IMR-90 (cell line): ENCODE results near the gene ASTL. TPM values are rescaled to one million over a fixed set of nuclear protein-coding genes. Genes with fewer than 3 reads are reported as not detected.

Experiments used
- ATAC-seq: fragments of 200-7000 bp; cut with Tn5 transposase; 2 replicates; pipeline ENCODE4 v1.9.1; 2020; ENCODE audit warnings: low read depth, mild to moderate bottlenecking, moderate library complexity
- BruUV-seq: library from RNA; stranded (reverse); fragments of 400-500 nt; replicated peaks from 2 replicates; lab custom pipeline; 2021; lab: Mats Ljungman, UMichigan
- CTCF ChIA-PET: fragments of 300-600 bp; formaldehyde crosslinking; extraction: SDS; loops from one replicate; lab custom pipeline; 2021; ENCODE audit warnings: antibody characterized with exemption; lab: Yijun Ruan, JAX
- POLR2A ChIA-PET: fragments of 300-600 bp; sonication (Branson Sonifier 250); formaldehyde crosslinking; loops from one replicate; lab custom pipeline; 2022; ENCODE audit warnings: antibody characterized with exemption; ENCODE audit not compliant: unreplicated experiment; lab: Charles Lee
- DNase-seq: peaks from one replicate; pipeline ENCODE4 v3.0.0; 2013
- H2AFZ ChIP-seq: replicated peaks from 2 replicates; pipeline ENCODE3; 2013; ENCODE audit warnings: low read length, mild to moderate bottlenecking; ENCODE audit not compliant: poor library complexity
- H2AK5ac ChIP-seq: 2 replicates; pipeline ENCODE4 v1.6.1; 2013; ENCODE audit warnings: low read depth, low read length, inconsistent platforms
- H2AK9ac ChIP-seq: replicated peaks from 2 replicates; pipeline ENCODE3; 2013; ENCODE audit warnings: mild to moderate bottlenecking, low read depth, low read length, moderate library complexity; ENCODE audit not compliant: poor library complexity
- H2BK120ac ChIP-seq: 2 replicates; pipeline ENCODE4 v1.6.1; 2013; ENCODE audit warnings: low read depth, low read length, inconsistent platforms
- H2BK15ac ChIP-seq: 3 replicates; pipeline ENCODE4 v1.6.1; 2013; ENCODE audit warnings: low read depth, low read length, inconsistent platforms
- H2BK20ac ChIP-seq: 2 replicates; pipeline ENCODE4 v1.6.1; 2013; ENCODE audit warnings: low read depth, mild to moderate bottlenecking, inconsistent platforms, low read length, moderate library complexity
- H2BK5ac ChIP-seq: 2 replicates; pipeline ENCODE4 v1.6.1; 2013; ENCODE audit warnings: mild to moderate bottlenecking, low read depth, low read length, inconsistent platforms; ENCODE audit not compliant: poor library complexity, severe bottlenecking
- H3K14ac ChIP-seq: replicated peaks from 2 replicates; pipeline ENCODE4 v1.6.1; 2013; ENCODE audit warnings: low read depth, low read length, inconsistent platforms
- H3K18ac ChIP-seq: 2 replicates; pipeline ENCODE4 v1.6.1; 2013; ENCODE audit warnings: low read depth, low read length, control low read depth
- H3K23ac ChIP-seq: 2 replicates; pipeline ENCODE4 v1.6.1; 2013; ENCODE audit warnings: low read depth, low read length, inconsistent platforms
- H3K27ac ChIP-seq: 2 replicates; pipeline ENCODE4 v1.5.1; 2013; ENCODE audit warnings: mild to moderate bottlenecking, control low read depth, low read length; ENCODE audit not compliant: insufficient read depth
- H3K27me3 ChIP-seq: 2 replicates; pipeline ENCODE4 v1.6.1; 2013; ENCODE audit warnings: low read length; ENCODE audit not compliant: control insufficient read depth, insufficient read depth
- H3K36me3 ChIP-seq: 2 replicates; pipeline ENCODE4 v1.6.1; 2013; ENCODE audit warnings: low read length, mixed read lengths; ENCODE audit not compliant: control insufficient read depth, insufficient read depth
- H3K4ac ChIP-seq: 2 replicates; pipeline ENCODE4 v1.6.1; 2013; ENCODE audit warnings: low read depth, low read length, inconsistent platforms
- H3K4me1 ChIP-seq: 2 replicates; pipeline ENCODE4 v1.6.1; 2013; ENCODE audit warnings: low read length, mixed read lengths; ENCODE audit not compliant: control insufficient read depth, insufficient read depth
- H3K4me2 ChIP-seq: 2 replicates; pipeline ENCODE4 v1.6.1; 2013; ENCODE audit warnings: low read depth, mild to moderate bottlenecking, control low read depth, low read length, moderate library complexity
- H3K4me3 ChIP-seq: 2 replicates; pipeline ENCODE4 v1.5.1; 2013; ENCODE audit warnings: low read depth, mild to moderate bottlenecking, control low read depth, low read length, moderate library complexity; ENCODE audit not compliant: insufficient read depth
- H3K56ac ChIP-seq: 2 replicates; pipeline ENCODE4 v1.6.1; 2013; ENCODE audit warnings: low read length, inconsistent platforms; ENCODE audit not compliant: insufficient read depth; ENCODE audit errors: extremely low read depth
- H3K79me1 ChIP-seq, 2 experiments: 2 replicates each; pipeline ENCODE4 v1.6.1; 2013; ENCODE audit warnings: low read length in 2 of 2, inconsistent platforms in 1 of 2, low read depth in 1 of 2
- H3K9ac ChIP-seq: 2 replicates; pipeline ENCODE4 v1.6.1; 2013; ENCODE audit warnings: low read depth, low read length, control low read depth
- H3K9me1 ChIP-seq: 2 replicates; pipeline ENCODE4 v1.6.1; 2013; ENCODE audit warnings: low read length, inconsistent platforms; ENCODE audit not compliant: insufficient read depth
- H3K9me3 ChIP-seq: 2 replicates; pipeline ENCODE4 v1.6.1; 2013; ENCODE audit warnings: low read length; ENCODE audit not compliant: control insufficient read depth, insufficient read depth
- H4K20me1 ChIP-seq: 2 replicates; pipeline ENCODE4 v1.6.1; 2013; ENCODE audit warnings: low read length, inconsistent platforms; ENCODE audit not compliant: insufficient read depth
- H4K5ac ChIP-seq: 2 replicates; pipeline ENCODE4 v1.6.1; 2013; ENCODE audit warnings: mild to moderate bottlenecking, low read depth, low read length, control low read depth
- H4K8ac ChIP-seq, 2 experiments: 2 replicates each; pipeline ENCODE4 v1.6.1; 2013; ENCODE audit warnings: low read depth in 2 of 2, low read length in 2 of 2, control low read depth in 1 of 2, inconsistent platforms in 1 of 2
- H4K91ac ChIP-seq: 2 replicates; pipeline ENCODE4 v1.6.1; 2013; ENCODE audit warnings: low read depth, low read length, inconsistent platforms; ENCODE audit not compliant: insufficient read depth
- BHLHE40 ChIP-seq: fragments of 150-350 bp; IDR thresholded peaks from 2 replicates; pipeline ENCODE4 v1.6.1; 2016; ENCODE audit warnings: mild to moderate bottlenecking, low read depth, low read length
- ELK1 ChIP-seq: fragments of 150-350 bp; IDR thresholded peaks from 2 replicates; pipeline ENCODE4 v1.6.1; 2016; ENCODE audit warnings: low read depth, mild to moderate bottlenecking, low read length, moderate library complexity, borderline replicate concordance
- NFE2L2 ChIP-seq: fragments of 150-350 bp; IDR thresholded peaks from 2 replicates; pipeline ENCODE4 v1.6.1; 2016; ENCODE audit warnings: low read depth, mild to moderate bottlenecking, low read length
- RAD21 ChIP-seq: IDR thresholded peaks from 2 replicates; pipeline ENCODE4 v1.6.1; 2012; ENCODE audit warnings: low read length, improper control_type of control experiment
- RFX5 ChIP-seq: IDR thresholded peaks from 2 replicates; pipeline ENCODE4 v1.8.0; 2012; ENCODE audit warnings: low read depth, mild to moderate bottlenecking, low read length, moderate library complexity
- SMC3 ChIP-seq: fragments of 150-350 bp; IDR thresholded peaks from 2 replicates; pipeline ENCODE4 v1.6.1; 2016; ENCODE audit warnings: low read depth, mild to moderate bottlenecking, antibody characterized with exemption, low read length, moderate library complexity
- WGBS, 2 experiments: methylation state at CpG; one replicate each; pipeline versions ENCODE4 v1.1.5 to v1.1.7; 2013; ENCODE audit warnings: missing lambda C conversion rate in 2 of 2; ENCODE audit not compliant: insufficient read length in 1 of 2; ENCODE audit errors: extremely low coverage in 2 of 2; 5-methylcytosine and 5-hydroxymethylcytosine counted together
- dilution Hi-C: fragments of 300-500 bp; cut with HindIII; formaldehyde crosslinking; loops from one replicate; pipeline ENCODE4 v1.14.3; 2018; ENCODE audit warnings: low sequenced_read_pairs; ENCODE audit not compliant: unreplicated experiment
- in situ Hi-C: fragments of 300-500 bp; cut with MboI; formaldehyde crosslinking; loops from 3 replicates; pipeline ENCODE4 v1.14.3; 2019; ENCODE audit warnings: low sequenced_read_pairs, inconsistent platforms, mixed read lengths
- intact Hi-C: fragments of 100-400 bp; cut with micrococcal nuclease; formaldehyde crosslinking; loops from 2 replicates; pipeline ENCODE4 v1.10.0; 2022
- polyA plus RNA-seq, 3 experiments: library from polyadenylated mRNA; depleted of rRNA; stranded (reverse); fragments of >200 nt; gene quantifications; 2 replicates each; pipeline ENCODE4 v1.2.3, GENCODE V29; 2012; ENCODE audit warnings: low replicate concordance in 1 of 3
- total RNA-seq: library from RNA; depleted of rRNA; stranded (reverse); fragments of >200 nt; gene quantifications from 2 replicates; pipeline ENCODE4 v1.2.3, GENCODE V29; 2012

ASTL gene
- total and polyA plus RNA-seq, 2 of the 4 experiments (the other 2 are of a cell fraction): not detected

- Histone ChIP-seq H3K23ac (no peak overlapping the region), H2AFZ (no peak overlapping the region), H3K9me1 (no peaks in the 10 kb centered on the region), H4K20me1 (no peaks in the 10 kb centered on the region), H3K14ac (no peak overlapping the region), H3K27me3 (peaks cover 1% of the 10 kb centered on the region; the same call in 1 of the 2 replicates), H3K9me3 (no peaks in the 10 kb centered on the region), H3K4me1 (peaks cover 5% of the 10 kb centered on the region; the same call in 1 of the 2 replicates), H3K9ac (no peak overlapping the region), H3K27ac (no peak overlapping the region), H3K56ac (no peak overlapping the region), H2BK5ac (no peak overlapping the region), H2BK120ac (no peak overlapping the region), H3K36me3 (no peaks in the 10 kb centered on the region), H3K4me2 (no peak overlapping the region), H3K4ac (no peak overlapping the region), H3K79me1 (no peaks in the 10 kb centered on the region), H4K91ac (no peak overlapping the region), H4K5ac (no peak overlapping the region), H3K18ac (no peak overlapping the region), H4K8ac (no peak overlapping the region), H2AK5ac (no peak overlapping the region), H2AK9ac (no peak overlapping the region), H3K4me3 (no peak overlapping the region), H2BK15ac (no peak overlapping the region), H2BK20ac (no peak overlapping the region)
- TF ChIP-seq SMC3: no peak
- no peak for TF ChIP-seq ELK1
- no peak for TF ChIP-seq RAD21
- TF ChIP-seq RFX5: no peak
- TF ChIP-seq NFE2L2: no peak
- TF ChIP-seq BHLHE40: no peak
- POLR2A ChIA-PET: no interaction called here
- no TSS peak for BruUV-seq
- ATAC-seq (no peak), DNase-seq (no peak)
- CTCF ChIA-PET: no interaction called here
- in situ Hi-C loops: no loop called here
- intact Hi-C loops: no loop called here
- 92% methylated on average over 11 of the region's 14 CpGs; no CpG with 5 or more reads in 1 of the 2 experiments for whole genome bisulfite sequencing, 2 experiments
- dilution Hi-C loops: no loop called here
Observed at GRCh38 chr2:96150791-96151594, 12.7 kb upstream of the ASTL start.
